BE2C (cell line): ENCODE results near the gene GAB3.

ENCODE experiments used
- DNase-seq: peaks from one replicate; pipeline ENCODE4 v3.0.0-alpha.2; 2020
- H3K27me3 ChIP-seq: fragments of 250-450 bp; sonication (Bioruptor Pico); 2 replicates; pipeline ENCODE4 v1.5.1; 2020; ENCODE audit warnings: mild to moderate bottlenecking
- H3K36me3 ChIP-seq: fragments of 250-450 bp; sonication (Bioruptor Pico); 2 replicates; pipeline ENCODE4 v1.5.1; 2020; ENCODE audit warnings: mild to moderate bottlenecking
- H3K4me1 ChIP-seq: fragments of 250-450 bp; sonication (Bioruptor Pico); 2 replicates; pipeline ENCODE4 v1.5.1; 2020
- H3K4me3 ChIP-seq: 2 replicates; pipeline ENCODE4 v1.5.1; 2011; ENCODE audit warnings: low read depth, low read length
- H3K9me3 ChIP-seq: fragments of 250-450 bp; sonication (Bioruptor Pico); 2 replicates; pipeline ENCODE4 v1.5.1; 2020
- CTCF ChIP-seq: IDR thresholded peaks from 2 replicates; pipeline ENCODE4 v1.5.1; 2012; ENCODE audit warnings: mild to moderate bottlenecking, low read depth, low read length

GAB3 gene

GRCh38 chrX:154728431-154729190, 22.3 kb downstream of the GAB3 start:
- H3K36me3 ChIP-seq: no peaks in the 10 kb centered on the region
- no peaks in the 10 kb centered on the region for H3K9me3 ChIP-seq
- no peaks in the 10 kb centered on the region for H3K27me3 ChIP-seq
- no peak for TF ChIP-seq CTCF
- no peak overlapping the region for H3K4me3 ChIP-seq
- DNase-seq: no peak
- H3K4me1 ChIP-seq: no peaks in the 10 kb centered on the region

GRCh38 chrX:154727871-154728270, 23.0 kb downstream of the GAB3 start:
- Histone ChIP-seq H3K9me3 (no peaks in the 10 kb centered on the region), H3K4me3 (no peak overlapping the region), H3K27me3 (no peaks in the 10 kb centered on the region), H3K4me1 (no peaks in the 10 kb centered on the region), H3K36me3 (no peaks in the 10 kb centered on the region)
- DNase-seq: no peak
- no peak for TF ChIP-seq CTCF

- TF ChIP-seq CTCF: no peak
- H3K4me1 ChIP-seq: no peaks in the 10 kb centered on the region
- no peaks in the 10 kb centered on the region for H3K27me3 ChIP-seq
Observed at GRCh38 chrX:154727418-154727817, 23.5 kb downstream of the GAB3 start.

GRCh38 chrX:154724993-154725756, 25.7 kb downstream of the GAB3 start:
- Histone ChIP-seq H3K27me3 (no peaks in the 10 kb centered on the region), H3K4me3 (no peak overlapping the region), H3K4me1 (no peaks in the 10 kb centered on the region), H3K9me3 (no peaks in the 10 kb centered on the region), H3K36me3 (no peaks in the 10 kb centered on the region)
- no peak for DNase-seq
- TF ChIP-seq CTCF: no peak

More at GRCh38 chrX:154727418-154727817, 23.5 kb downstream of the GAB3 start:
- Histone ChIP-seq H3K4me3 (no peak overlapping the region), H3K36me3 (no peaks in the 10 kb centered on the region), H3K9me3 (no peaks in the 10 kb centered on the region)
- DNase-seq: no peak

GRCh38 chrX:154721155-154721554, 29.7 kb downstream of the GAB3 start:
- no peaks in the 10 kb centered on the region for H3K9me3 ChIP-seq
- H3K4me1 ChIP-seq: no peaks in the 10 kb centered on the region
- no peaks in the 10 kb centered on the region for H3K36me3 ChIP-seq
- no peak for TF ChIP-seq CTCF
- H3K4me3 ChIP-seq: no peak overlapping the region
- no peaks in the 10 kb centered on the region for H3K27me3 ChIP-seq
- no peak for DNase-seq

GRCh38 chrX:154720067-154720466, 30.8 kb downstream of the GAB3 start:
- Histone ChIP-seq H3K9me3 (no peaks in the 10 kb centered on the region), H3K4me1 (no peaks in the 10 kb centered on the region), H3K27me3 (no peaks in the 10 kb centered on the region), H3K4me3 (no peak overlapping the region), H3K36me3 (no peaks in the 10 kb centered on the region)
- no peak for TF ChIP-seq CTCF
- no peak for DNase-seq
